ENCODE measurements around the gene CSAD. TPM values are rescaled to one million over a fixed set of nuclear protein-coding genes. Genes with fewer than 3 reads are reported as not detected.

CSAD gene
- total and polyA plus RNA-seq, 11 donors: 4.3 to 26.5 (median 8.2) TPM

DNA sequence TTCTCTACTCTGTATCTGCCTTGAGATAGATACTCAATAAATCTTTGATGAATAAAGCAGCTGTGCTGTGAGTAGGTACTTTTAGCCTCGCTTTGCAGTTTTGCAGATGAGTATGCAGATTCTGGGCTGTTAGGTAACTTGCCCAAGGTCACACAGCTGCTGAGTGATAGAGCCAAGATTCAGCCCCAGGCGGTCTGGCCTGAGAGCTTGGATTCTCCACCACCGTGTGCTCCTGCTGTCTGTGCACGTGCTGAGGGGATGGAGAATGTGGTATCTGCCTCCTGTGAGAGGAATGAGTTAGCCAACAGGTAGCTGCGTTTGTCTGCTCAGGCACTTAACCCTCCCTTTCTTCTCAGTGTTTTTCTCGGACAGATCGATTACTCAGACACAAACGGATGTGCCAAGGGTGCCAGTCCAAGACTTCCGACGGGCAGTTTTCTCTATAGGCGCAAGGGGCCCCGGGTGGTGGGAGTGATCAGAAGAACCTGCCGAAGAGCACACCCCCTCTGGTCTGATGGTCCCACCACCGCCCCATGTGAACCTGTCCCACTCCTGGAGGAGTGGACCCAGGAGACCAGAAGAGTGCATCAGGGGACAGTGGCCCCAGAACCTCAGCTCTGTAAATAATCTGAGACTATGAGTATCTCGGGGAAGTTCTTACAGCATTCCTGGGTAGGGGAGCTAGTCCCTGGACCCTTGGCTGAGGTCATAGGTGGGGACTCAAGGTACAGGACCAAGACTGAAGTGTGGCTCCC, 6.6 kb upstream of the CSAD start:
- Histone ChIP-seq H3K9me3 (no peaks in the 10 kb centered on the region), H3K4me1 (peaks cover 6 to 32% (median 18%) of the 10 kb centered on the region in 12 donors), H3K36me3 (peaks cover 0 to 90% (median 72%) of the 10 kb centered on the region in 9 donors), H3K27me3 (no peaks in the 10 kb centered on the region), H3K27ac (no peak overlapping the region), H3K4me3 (no peak overlapping the region)
- DNase-seq (no peak), ATAC-seq (no peak)
- 84 to 89% (median 85%) methylated on average over 13 to 15 of the region's 15 CpGs for WGBS, 4 donors
- intact Hi-C loops (cut with DNase I): no loop called here
- TF ChIP-seq, protein P1, sequence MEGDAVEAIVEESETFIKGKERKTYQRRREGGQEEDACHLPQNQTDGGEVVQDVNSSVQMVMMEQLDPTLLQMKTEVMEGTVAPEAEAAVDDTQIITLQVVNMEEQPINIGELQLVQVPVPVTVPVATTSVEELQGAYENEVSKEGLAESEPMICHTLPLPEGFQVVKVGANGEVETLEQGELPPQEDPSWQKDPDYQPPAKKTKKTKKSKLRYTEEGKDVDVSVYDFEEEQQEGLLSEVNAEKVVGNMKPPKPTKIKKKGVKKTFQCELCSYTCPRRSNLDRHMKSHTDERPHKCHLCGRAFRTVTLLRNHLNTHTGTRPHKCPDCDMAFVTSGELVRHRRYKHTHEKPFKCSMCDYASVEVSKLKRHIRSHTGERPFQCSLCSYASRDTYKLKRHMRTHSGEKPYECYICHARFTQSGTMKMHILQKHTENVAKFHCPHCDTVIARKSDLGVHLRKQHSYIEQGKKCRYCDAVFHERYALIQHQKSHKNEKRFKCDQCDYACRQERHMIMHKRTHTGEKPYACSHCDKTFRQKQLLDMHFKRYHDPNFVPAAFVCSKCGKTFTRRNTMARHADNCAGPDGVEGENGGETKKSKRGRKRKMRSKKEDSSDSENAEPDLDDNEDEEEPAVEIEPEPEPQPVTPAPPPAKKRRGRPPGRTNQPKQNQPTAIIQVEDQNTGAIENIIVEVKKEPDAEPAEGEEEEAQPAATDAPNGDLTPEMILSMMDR (IDR thresholded peaks at IDR 0.05): no peak
- no peak for TF ChIP-seq POLR2A (IDR thresholded peaks at IDR 0.05)

DNA sequence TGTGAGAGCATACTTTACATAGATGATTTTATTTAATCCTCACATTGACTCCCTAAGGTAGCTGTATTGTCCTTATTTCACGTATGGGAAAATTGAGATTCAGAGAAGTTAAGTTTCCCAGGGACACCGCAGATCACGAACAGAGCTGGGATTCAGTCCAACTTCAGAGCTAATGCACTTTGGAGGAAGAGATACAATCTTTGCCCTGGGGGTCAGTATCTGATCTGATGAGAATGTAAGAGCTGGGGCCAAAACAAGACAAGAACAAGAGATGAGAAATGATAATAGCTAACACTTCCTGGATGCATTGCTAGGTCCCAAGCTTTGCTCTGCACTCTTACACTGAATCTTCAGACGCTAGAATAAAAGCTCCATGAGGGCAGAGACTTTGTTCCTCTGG, 6.0 kb upstream of the CSAD start:
- Histone ChIP-seq H3K27ac (no peak overlapping the region), H3K4me1 (peaks cover 12 to 38% (median 24%) of the 10 kb centered on the region in 12 donors), H3K4me3 (no peak overlapping the region), H3K27me3 (no peaks in the 10 kb centered on the region), H3K36me3 (peaks cover 0 to 90% (median 78%) of the 10 kb centered on the region in 9 donors), H3K9me3 (no peaks in the 10 kb centered on the region)
- no peak for DNase-seq
- WGBS, 4 donors: 75 to 86% (median 80%) methylated on average over 4 of the region's 4 CpGs
- TF ChIP-seq, protein P1 (IDR thresholded peaks at IDR 0.05): no peak
- no peak for TF ChIP-seq POLR2A (IDR thresholded peaks at IDR 0.05)
- no peak for ATAC-seq
- intact Hi-C loops (cut with DNase I): no loop called here

DNA sequence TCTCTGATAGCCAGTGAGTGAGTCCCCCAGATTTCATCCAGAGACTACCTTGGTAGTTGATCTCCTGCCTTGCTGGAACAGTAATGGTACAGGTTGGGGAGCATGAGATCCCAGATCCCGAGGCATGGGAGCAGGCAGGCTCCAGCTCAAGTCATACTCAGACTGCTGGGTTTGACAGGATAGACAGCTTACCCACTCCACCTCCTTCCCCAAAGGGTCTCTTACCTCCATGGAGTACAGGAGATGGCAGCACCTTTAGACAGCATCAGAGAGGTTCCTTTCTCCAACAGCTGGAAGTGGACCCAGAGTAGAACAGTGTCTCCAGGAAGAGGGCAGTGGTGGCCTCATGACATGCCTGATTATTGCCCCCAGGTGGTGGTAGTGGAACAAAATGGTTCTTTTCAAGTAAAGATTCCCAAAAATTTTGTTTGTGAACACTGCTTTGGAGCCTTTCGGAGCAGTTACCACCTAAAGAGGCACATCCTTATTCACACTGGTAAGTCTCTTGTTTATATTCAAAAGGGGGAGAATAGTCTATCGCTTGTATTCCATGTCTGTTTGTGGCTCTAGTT, 4.9 kb upstream of the CSAD start:
- DNase-seq: no peak

DNA sequence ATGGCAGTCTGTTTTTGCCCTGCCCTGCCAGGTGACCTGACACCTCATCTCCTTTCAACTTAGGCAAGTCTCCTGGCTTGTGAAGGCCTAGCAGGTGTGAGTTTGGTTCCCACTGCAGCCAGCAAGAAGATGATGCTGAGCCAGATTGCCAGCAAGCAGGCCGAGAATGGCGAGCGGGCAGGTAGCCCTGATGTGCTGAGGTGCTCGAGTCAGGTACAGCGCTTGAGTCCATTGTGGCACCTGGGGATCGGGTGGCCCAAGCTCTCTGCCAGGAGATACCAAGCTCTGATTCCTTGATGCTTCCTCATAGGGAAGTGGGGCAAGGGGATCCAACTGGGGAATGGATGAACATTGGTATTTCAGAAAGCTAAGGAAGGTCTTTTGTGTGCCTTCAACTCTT, 4.1 kb upstream of the CSAD start:
- no peak for DNase-seq
- H3K36me3 ChIP-seq: peaks cover 0 to 80% (median 72%) of the 10 kb centered on the region in 9 donors
- H3K9me3 ChIP-seq: no peaks in the 10 kb centered on the region
- no peaks in the 10 kb centered on the region for H3K27me3 ChIP-seq
- WGBS, 4 donors: 93 to 97% (median 94%) methylated on average over 6 of the region's 6 CpGs
- H3K4me1 ChIP-seq: peaks cover 13 to 43% (median 29%) of the 10 kb centered on the region in 12 donors
- TF ChIP-seq, protein P1 (IDR thresholded peaks at IDR 0.05): no peak
- no peak overlapping the region for H3K27ac ChIP-seq
- intact Hi-C loops (cut with DNase I): no loop called here
- ATAC-seq: no peak
- no peak overlapping the region for H3K4me3 ChIP-seq

More for the DNA sequence above, 4.9 kb upstream of the CSAD start:
- TF ChIP-seq, protein P1 (IDR thresholded peaks at IDR 0.05): no peak
- TF ChIP-seq POLR2A (IDR thresholded peaks at IDR 0.05): no peak
- intact Hi-C loops (cut with DNase I): no loop called here
- Histone ChIP-seq H3K4me1 (peaks cover 13 to 46% (median 30%) of the 10 kb centered on the region in 12 donors), H3K27ac (no peak overlapping the region), H3K4me3 (no peak overlapping the region), H3K9me3 (no peaks in the 10 kb centered on the region), H3K27me3 (no peaks in the 10 kb centered on the region), H3K36me3 (peaks cover 0 to 80% (median 78%) of the 10 kb centered on the region in 9 donors)
- WGBS, 4 donors: 93 to 98% (median 97%) methylated on average over 3 of the region's 3 CpGs
- no peak for ATAC-seq
